Right ventricle myocardium superior (tissue), 1 donor: ENCODE data around the gene HSD3B2. TPM values are rescaled to one million over a fixed set of nuclear protein-coding genes. Genes with fewer than 3 reads are reported as not detected.

Source experiments
- ATAC-seq: fragments of 200-7000 bp; cut with Tn5 transposase; one replicate; pipeline ENCODE4 v1.9.1; 2020; ENCODE audit warnings: mild to moderate bottlenecking; ENCODE audit not compliant: poor library complexity
- DNase-seq: peaks from one replicate; pipeline ENCODE4 v3.0.0-alpha.2; 2020
- intact Hi-C: fragments of 100-400 bp; cut with DNase I; formaldehyde crosslinking; loops from one replicate; pipeline ENCODE4 v1.11.2; 2022
- total RNA-seq: library from RNA; stranded (reverse); fragmentation: NEBNext Ultra II Directional; extraction: Animal tissue kit (Norgen Biotek cat#: 25700); gene quantifications from one replicate; pipeline ENCODE4 v1.2.1, GENCODE V29; 2021
- donor health status: DM: no; HTN: yes; CAD: no; lungs with severe emphysema.

The HSD3B2 gene
- total RNA-seq, 1 donor from 2014 or later = not detected

- intact Hi-C loops = no loop called here
- ATAC-seq = no peak
- DNase-seq = no peak
Observed at GRCh38 chr1:119391749-119392148, 23.2 kb upstream of the HSD3B2 start.

- ATAC-seq = no peak
- intact Hi-C loops = no loop called here
Observed at GRCh38 chr1:119394085-119394484, 20.9 kb upstream of the HSD3B2 start.

GRCh38 chr1:119396982-119397381, 18.0 kb upstream of the HSD3B2 start:
- no peak for ATAC-seq
- no peak for DNase-seq
- intact Hi-C loops = no loop called here

More at GRCh38 chr1:119394085-119394484, 20.9 kb upstream of the HSD3B2 start:
- DNase-seq = no peak

- intact Hi-C loops = no loop called here
- ATAC-seq (no peak), DNase-seq (no peak)
Observed at GRCh38 chr1:119397986-119398385, 17.0 kb upstream of the HSD3B2 start.

- intact Hi-C loops = no loop called here
- DNase-seq (no peak), ATAC-seq (no peak)
Observed at GRCh38 chr1:119404736-119405135, 10.2 kb upstream of the HSD3B2 start.

- DNase-seq (no peak), ATAC-seq (no peak)
- intact Hi-C loops = no loop called here
Observed at GRCh38 chr1:119409731-119410130, 5.2 kb upstream of the HSD3B2 start.

- no peak for DNase-seq
- intact Hi-C loops = no loop called here
- ATAC-seq = no peak
Observed at GRCh38 chr1:119410961-119411360, 4.0 kb upstream of the HSD3B2 start.

- ATAC-seq (no peak), DNase-seq (no peak)
- intact Hi-C loops = no loop called here
Observed at GRCh38 chr1:119416006-119416640, 1.2 kb downstream of the HSD3B2 start.

GRCh38 chr1:119419109-119419508, 4.2 kb downstream of the HSD3B2 start:
- DNase-seq (no peak), ATAC-seq (no peak)
- intact Hi-C loops = no loop called here

- DNase-seq (no peak), ATAC-seq (no peak)
- intact Hi-C loops = no loop called here
Observed at GRCh38 chr1:119420638-119421037, 5.7 kb downstream of the HSD3B2 start.

GRCh38 chr1:119422631-119423030, 7.7 kb downstream of the HSD3B2 start:
- intact Hi-C loops = no loop called here
- DNase-seq = no peak
- no peak for ATAC-seq

- intact Hi-C loops = no loop called here
- no peak for DNase-seq
- ATAC-seq = no peak
Observed at GRCh38 chr1:119428991-119429390, 14.0 kb downstream of the HSD3B2 start.

- DNase-seq = no peak
- no peak for ATAC-seq
- intact Hi-C loops = no loop called here
Observed at GRCh38 chr1:119429687-119430086, 14.7 kb downstream of the HSD3B2 start.

- ATAC-seq (no peak), DNase-seq (no peak)
- intact Hi-C loops = no loop called here
Observed at GRCh38 chr1:119430486-119430885, 15.5 kb downstream of the HSD3B2 start.

GRCh38 chr1:119431836-119432235, 16.9 kb downstream of the HSD3B2 start:
- ATAC-seq (no peak), DNase-seq (no peak)
- intact Hi-C loops = no loop called here

- no peak for DNase-seq
- ATAC-seq = no peak
- intact Hi-C loops = no loop called here
Observed at GRCh38 chr1:119435052-119435451, 20.1 kb downstream of the HSD3B2 start.

GRCh38 chr1:119438761-119439160, 23.8 kb downstream of the HSD3B2 start:
- no peak for ATAC-seq
- intact Hi-C loops = no loop called here
- DNase-seq = no peak

GRCh38 chr1:119440721-119441307, 25.9 kb downstream of the HSD3B2 start:
- DNase-seq (no peak), ATAC-seq (no peak)
- intact Hi-C loops = no loop called here

GRCh38 chr1:119442756-119443155, 27.8 kb downstream of the HSD3B2 start:
- intact Hi-C loops = no loop called here

GRCh38 chr1:119446321-119446720, 31.4 kb downstream of the HSD3B2 start:
- intact Hi-C loops = no loop called here
- ATAC-seq = no peak
- DNase-seq = no peak

More at GRCh38 chr1:119442756-119443155, 27.8 kb downstream of the HSD3B2 start:
- no peak for DNase-seq
- ATAC-seq = no peak
